ENCODE measurements around the gene NFATC1. TPM values are rescaled to one million over a fixed set of nuclear protein-coding genes. Genes with fewer than 3 reads are reported as not detected.

NFATC1 gene
- 1 to 10 TPM; 1.3 to 1.9 TPM for polyA plus RNA-seq

DNA sequence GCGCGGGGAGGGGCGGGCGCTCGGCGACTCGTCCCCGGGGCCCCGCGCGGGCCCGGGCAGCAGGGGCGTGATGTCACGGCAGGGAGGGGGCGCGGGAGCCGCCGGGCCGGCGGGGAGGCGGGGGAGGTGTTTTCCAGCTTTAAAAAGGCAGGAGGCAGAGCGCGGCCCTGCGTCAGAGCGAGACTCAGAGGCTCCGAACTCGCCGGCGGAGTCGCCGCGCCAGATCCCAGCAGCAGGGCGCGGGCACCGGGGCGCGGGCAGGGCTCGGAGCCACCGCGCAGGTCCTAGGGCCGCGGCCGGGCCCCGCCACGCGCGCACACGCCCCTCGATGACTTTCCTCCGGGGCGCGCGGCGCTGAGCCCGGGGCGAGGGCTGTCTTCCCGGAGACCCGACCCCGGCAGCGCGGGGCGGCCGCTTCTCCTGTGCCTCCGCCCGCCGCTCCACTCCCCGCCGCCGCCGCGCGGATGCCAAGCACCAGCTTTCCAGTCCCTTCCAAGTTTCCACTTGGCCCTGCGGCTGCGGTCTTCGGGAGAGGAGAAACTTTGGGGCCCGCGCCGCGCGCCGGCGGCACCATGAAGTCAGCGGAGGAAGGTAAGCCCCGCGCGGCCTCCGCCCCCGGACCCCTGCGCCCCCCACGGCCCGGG lies at the start of gene NFATC1:
TSS of gene NFATC1 (plus strand) at position 170 of the 644 bp plus-strand sequence. CDS start at position 465, 295 bp downstream.
- Histone ChIP-seq H3K36me3 (ENCODE audit: control insufficient read depth in 2 of 2, insufficient read depth in 2 of 2, low read length in 1 of 2) (no peaks in the 10 kb centered on the region), H3K4me1 (ENCODE audit: control insufficient read depth in 2 of 2, insufficient read depth in 2 of 2, low read length in 1 of 2) (peaks cover 0 to 7% of the 10 kb centered on the region in 2 donors), H3K27ac (ENCODE audit: low read depth in 2 of 2, low read length in 1 of 2) (peak within 1 kb of the TSS; percentile 74 to 85), H3K27me3 (ENCODE audit: control insufficient read depth in 1 of 2, insufficient read depth in 2 of 2, low read length in 2 of 2) (peaks cover 4 to 5% of the 10 kb centered on the region in 2 donors), H3K9me3 (ENCODE audit: control insufficient read depth in 2 of 2, insufficient read depth in 1 of 2, low read depth in 1 of 2, low read length in 1 of 2) (no peaks in the 10 kb centered on the region), H3K4me3 (ENCODE audit: low read depth in 1 of 2, low read length in 2 of 2) (peak within 1 kb of the TSS; percentile 39 to 48)
- WGBS, 2 donors = 1% methylated on average over 80 to 91 of the region's 91 CpGs

- Histone ChIP-seq H3K36me3 (ENCODE audit: control insufficient read depth in 2 of 2, insufficient read depth in 2 of 2, low read length in 1 of 2) (peaks cover 28 to 51% of the 10 kb centered on the region in 2 donors), H3K4me3 (ENCODE audit: low read depth in 1 of 2, low read length in 2 of 2) (no peak overlapping the region), H3K4me1 (ENCODE audit: control insufficient read depth in 2 of 2, insufficient read depth in 2 of 2, low read length in 1 of 2) (peaks cover 0 to 5% of the 10 kb centered on the region in 2 donors), H3K9me3 (ENCODE audit: control insufficient read depth in 2 of 2, insufficient read depth in 1 of 2, low read depth in 1 of 2, low read length in 1 of 2) (no peaks in the 10 kb centered on the region), H3K27ac (ENCODE audit: low read depth in 2 of 2, low read length in 1 of 2) (no peak overlapping the region), H3K27me3 (ENCODE audit: control insufficient read depth in 1 of 2, insufficient read depth in 2 of 2, low read length in 2 of 2) (no peaks in the 10 kb centered on the region)
- 96 to 97% methylated on average over 26 of the region's 26 CpGs for WGBS, 2 donors
Observed at GRCh38 chr18:79345981-79346380, 49.7 kb upstream of the NFATC1 start.

DNA sequence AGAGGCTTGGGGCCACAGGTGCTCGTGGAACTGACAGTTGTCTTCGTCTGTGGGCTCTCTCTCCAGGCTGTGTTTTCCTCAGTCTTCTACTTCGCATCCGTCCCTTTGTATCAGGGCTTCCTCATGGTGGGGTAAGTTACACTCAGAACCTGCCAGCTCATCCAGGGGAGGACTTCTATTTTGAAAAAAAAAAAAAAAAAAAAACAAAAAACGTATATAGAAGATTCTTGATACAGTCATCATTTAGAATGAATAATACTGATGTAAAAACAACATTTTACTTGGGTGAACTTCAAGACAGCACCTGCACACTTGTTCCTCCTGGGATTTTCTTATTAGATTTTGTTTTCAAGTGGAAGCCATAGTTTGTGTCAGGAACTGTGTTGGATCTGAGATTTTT lies 47.7 kb upstream of the NFATC1 start:
- Histone ChIP-seq H3K27ac (ENCODE audit: low read depth in 2 of 2, low read length in 1 of 2) (no peak overlapping the region), H3K27me3 (ENCODE audit: control insufficient read depth in 1 of 2, insufficient read depth in 2 of 2, low read length in 2 of 2) (no peaks in the 10 kb centered on the region), H3K9me3 (ENCODE audit: control insufficient read depth in 2 of 2, insufficient read depth in 1 of 2, low read depth in 1 of 2, low read length in 1 of 2) (no peaks in the 10 kb centered on the region), H3K4me1 (ENCODE audit: control insufficient read depth in 2 of 2, insufficient read depth in 2 of 2, low read length in 1 of 2) (peaks cover 0 to 5% of the 10 kb centered on the region in 2 donors), H3K36me3 (ENCODE audit: control insufficient read depth in 2 of 2, insufficient read depth in 2 of 2, low read length in 1 of 2) (peaks cover 28 to 46% of the 10 kb centered on the region in 2 donors), H3K4me3 (ENCODE audit: low read depth in 1 of 2, low read length in 2 of 2) (no peak overlapping the region)
- WGBS, 2 donors = 79 to 87% methylated on average over 5 of the region's 5 CpGs

DNA sequence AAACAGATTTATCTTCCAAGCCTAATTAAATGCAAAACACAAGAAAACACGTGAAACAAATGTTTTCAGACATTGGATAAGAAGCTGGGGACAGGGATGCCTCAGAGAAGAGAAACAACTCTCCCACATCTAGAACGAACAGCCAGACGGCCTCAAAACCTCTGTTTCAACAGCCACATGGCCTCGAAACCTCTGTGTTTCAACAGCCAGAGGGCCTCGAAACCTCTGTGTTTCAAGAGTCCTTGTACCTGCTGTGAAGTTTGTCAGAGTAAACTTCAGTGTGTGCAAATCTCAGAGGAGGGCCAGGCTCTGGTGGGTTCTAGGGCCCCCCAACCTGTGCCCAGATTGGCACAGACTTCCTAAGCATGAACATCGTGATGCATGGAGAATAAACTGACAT lies 43.3 kb upstream of the NFATC1 start:
- Histone ChIP-seq H3K4me3 (ENCODE audit: low read depth in 1 of 2, low read length in 2 of 2) (no peak overlapping the region), H3K36me3 (ENCODE audit: control insufficient read depth in 2 of 2, insufficient read depth in 2 of 2, low read length in 1 of 2) (peaks cover 7 to 24% of the 10 kb centered on the region in 2 donors), H3K9me3 (ENCODE audit: control insufficient read depth in 2 of 2, insufficient read depth in 1 of 2, low read depth in 1 of 2, low read length in 1 of 2) (no peaks in the 10 kb centered on the region), H3K4me1 (ENCODE audit: control insufficient read depth in 2 of 2, insufficient read depth in 2 of 2, low read length in 1 of 2) (no peaks in the 10 kb centered on the region), H3K27ac (ENCODE audit: low read depth in 2 of 2, low read length in 1 of 2) (no peak overlapping the region), H3K27me3 (ENCODE audit: control insufficient read depth in 1 of 2, insufficient read depth in 2 of 2, low read length in 2 of 2) (no peaks in the 10 kb centered on the region)
- WGBS, 2 donors = 70 to 81% methylated on average over 6 of the region's 6 CpGs

GRCh38 chr18:79353267-79353666 lies 42.5 kb upstream of the NFATC1 start:
- H3K4me3 ChIP-seq (ENCODE audit: low read depth in 1 of 2, low read length in 2 of 2) = no peak overlapping the region
- H3K9me3 ChIP-seq (ENCODE audit: control insufficient read depth in 2 of 2, insufficient read depth in 1 of 2, low read depth in 1 of 2, low read length in 1 of 2) = no peaks in the 10 kb centered on the region
- H3K4me1 ChIP-seq (ENCODE audit: control insufficient read depth in 2 of 2, insufficient read depth in 2 of 2, low read length in 1 of 2) = no peaks in the 10 kb centered on the region
- no peaks in the 10 kb centered on the region for H3K27me3 ChIP-seq (ENCODE audit: control insufficient read depth in 1 of 2, insufficient read depth in 2 of 2, low read length in 2 of 2)
- no peak overlapping the region for H3K27ac ChIP-seq (ENCODE audit: low read depth in 2 of 2, low read length in 1 of 2)
- WGBS, 2 donors = 89 to 90% methylated on average over 17 of the region's 17 CpGs
- peaks cover 7 to 18% of the 10 kb centered on the region in 2 donors for H3K36me3 ChIP-seq (ENCODE audit: control insufficient read depth in 2 of 2, insufficient read depth in 2 of 2, low read length in 1 of 2)

GRCh38 chr18:79354350-79354749 lies 41.4 kb upstream of the NFATC1 start:
- 87 to 90% methylated on average over 7 to 8 of the region's 8 CpGs for WGBS, 2 donors
- Histone ChIP-seq H3K4me3 (ENCODE audit: low read depth in 1 of 2, low read length in 2 of 2) (no peak overlapping the region), H3K4me1 (ENCODE audit: control insufficient read depth in 2 of 2, insufficient read depth in 2 of 2, low read length in 1 of 2) (no peaks in the 10 kb centered on the region), H3K27ac (ENCODE audit: low read depth in 2 of 2, low read length in 1 of 2) (no peak overlapping the region), H3K36me3 (ENCODE audit: control insufficient read depth in 2 of 2, insufficient read depth in 2 of 2, low read length in 1 of 2) (peaks cover 5 to 15% of the 10 kb centered on the region in 2 donors), H3K27me3 (ENCODE audit: control insufficient read depth in 1 of 2, insufficient read depth in 2 of 2, low read length in 2 of 2) (no peaks in the 10 kb centered on the region), H3K9me3 (ENCODE audit: control insufficient read depth in 2 of 2, insufficient read depth in 1 of 2, low read depth in 1 of 2, low read length in 1 of 2) (peaks cover 0 to 2% of the 10 kb centered on the region in 2 donors)

DNA sequence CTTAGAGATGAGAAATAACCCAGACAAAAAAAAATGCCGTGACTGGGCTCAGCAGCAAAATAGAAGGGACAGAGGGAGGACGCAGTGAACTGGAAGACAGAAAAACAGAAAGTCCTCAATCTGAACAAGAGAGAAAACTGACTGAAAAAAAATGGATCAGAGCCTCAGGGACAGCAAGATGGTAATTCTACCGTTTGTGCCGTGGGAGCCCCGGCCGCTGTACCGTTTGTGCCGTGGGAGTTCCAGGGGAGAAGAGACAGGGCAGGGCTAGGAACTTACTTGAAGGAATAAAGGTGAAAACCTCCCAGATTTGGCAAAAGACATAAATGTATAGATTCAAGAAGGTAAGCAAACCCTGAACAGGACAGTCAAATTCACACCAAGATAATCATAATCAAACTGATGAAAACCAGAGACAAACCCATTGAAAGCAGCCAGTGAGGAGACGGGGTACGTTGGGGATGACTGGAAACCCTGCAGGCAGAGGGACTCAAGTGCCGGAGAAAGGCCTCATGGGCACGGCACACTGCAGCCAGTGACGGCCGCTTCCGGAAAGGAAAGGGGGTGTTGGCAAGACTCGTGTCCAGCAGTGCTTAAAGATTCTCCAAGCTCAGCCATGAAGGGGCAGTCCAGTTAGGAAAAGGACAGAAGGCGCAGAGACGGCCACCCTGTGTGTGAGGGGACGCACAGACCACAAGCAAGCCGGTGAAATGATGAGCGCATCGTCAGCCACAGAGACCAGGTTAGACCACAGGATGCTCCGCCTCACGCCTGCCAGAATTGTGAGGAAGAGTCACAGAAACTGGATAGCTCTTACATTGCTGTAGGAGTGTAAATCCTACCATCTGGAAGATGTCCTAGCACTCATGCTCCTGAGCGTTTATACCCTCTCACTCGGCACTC lies 40.0 kb upstream of the NFATC1 start:
- no peaks in the 10 kb centered on the region for H3K27me3 ChIP-seq (ENCODE audit: control insufficient read depth in 1 of 2, insufficient read depth in 2 of 2, low read length in 2 of 2)
- peaks cover 0 to 2% of the 10 kb centered on the region in 2 donors for H3K9me3 ChIP-seq (ENCODE audit: control insufficient read depth in 2 of 2, insufficient read depth in 1 of 2, low read depth in 1 of 2, low read length in 1 of 2)
- no peak overlapping the region for H3K4me3 ChIP-seq (ENCODE audit: low read depth in 1 of 2, low read length in 2 of 2)
- no peaks in the 10 kb centered on the region for H3K4me1 ChIP-seq (ENCODE audit: control insufficient read depth in 2 of 2, insufficient read depth in 2 of 2, low read length in 1 of 2)
- WGBS, 2 donors = 86 to 89% methylated on average over 26 of the region's 26 CpGs
- no peak overlapping the region for H3K27ac ChIP-seq (ENCODE audit: low read depth in 2 of 2, low read length in 1 of 2)
- H3K36me3 ChIP-seq (ENCODE audit: control insufficient read depth in 2 of 2, insufficient read depth in 2 of 2, low read length in 1 of 2) = peaks cover 0 to 9% of the 10 kb centered on the region in 2 donors

- H3K36me3 ChIP-seq (ENCODE audit: control insufficient read depth in 2 of 2, insufficient read depth in 2 of 2, low read length in 1 of 2) = peaks cover 0 to 14% of the 10 kb centered on the region in 2 donors
- WGBS, 2 donors = 90 to 91% methylated on average over 5 of the region's 5 CpGs
- no peaks in the 10 kb centered on the region for H3K27me3 ChIP-seq (ENCODE audit: control insufficient read depth in 1 of 2, insufficient read depth in 2 of 2, low read length in 2 of 2)
- no peak overlapping the region for H3K27ac ChIP-seq (ENCODE audit: low read depth in 2 of 2, low read length in 1 of 2)
- H3K9me3 ChIP-seq (ENCODE audit: control insufficient read depth in 2 of 2, insufficient read depth in 1 of 2, low read depth in 1 of 2, low read length in 1 of 2) = peaks cover 0 to 2% of the 10 kb centered on the region in 2 donors
- no peaks in the 10 kb centered on the region for H3K4me1 ChIP-seq (ENCODE audit: control insufficient read depth in 2 of 2, insufficient read depth in 2 of 2, low read length in 1 of 2)
- no peak overlapping the region for H3K4me3 ChIP-seq (ENCODE audit: low read depth in 1 of 2, low read length in 2 of 2)
Observed at GRCh38 chr18:79356435-79356834, 39.3 kb upstream of the NFATC1 start.

DNA sequence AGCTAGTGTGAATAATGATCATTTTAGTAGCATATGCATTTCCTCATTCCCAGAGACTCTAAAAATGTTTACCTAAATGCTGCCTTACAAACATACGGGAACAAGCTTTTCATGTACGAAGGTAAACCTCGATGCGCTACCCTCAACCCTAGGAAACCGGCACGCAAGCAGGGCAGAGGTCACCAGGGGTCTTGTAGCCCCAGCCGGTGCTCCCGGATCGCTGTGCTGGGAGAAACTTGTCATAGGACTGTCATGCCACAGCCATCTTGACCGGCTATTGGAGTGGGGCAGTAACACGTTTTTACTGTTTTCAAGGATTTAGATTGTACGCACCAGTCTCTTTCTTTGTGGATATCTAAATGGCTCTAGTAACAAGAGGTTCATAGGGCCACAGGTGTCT lies 34.8 kb upstream of the NFATC1 start:
- 94 to 96% methylated on average over 12 of the region's 12 CpGs for WGBS, 2 donors
- H3K27me3 ChIP-seq (ENCODE audit: control insufficient read depth in 1 of 2, insufficient read depth in 2 of 2, low read length in 2 of 2) = no peaks in the 10 kb centered on the region
- peaks cover 0 to 20% of the 10 kb centered on the region in 2 donors for H3K36me3 ChIP-seq (ENCODE audit: control insufficient read depth in 2 of 2, insufficient read depth in 2 of 2, low read length in 1 of 2)
- H3K4me1 ChIP-seq (ENCODE audit: control insufficient read depth in 2 of 2, insufficient read depth in 2 of 2, low read length in 1 of 2) = no peaks in the 10 kb centered on the region
- H3K4me3 ChIP-seq (ENCODE audit: low read depth in 1 of 2, low read length in 2 of 2) = no peak overlapping the region
- no peak overlapping the region for H3K27ac ChIP-seq (ENCODE audit: low read depth in 2 of 2, low read length in 1 of 2)
- H3K9me3 ChIP-seq (ENCODE audit: control insufficient read depth in 2 of 2, insufficient read depth in 1 of 2, low read depth in 1 of 2, low read length in 1 of 2) = peaks cover 0 to 7% of the 10 kb centered on the region in 2 donors
